Kidney (tissue), 14 donors: ENCODE results near the gene COX18. TPM values are rescaled to one million over a fixed set of nuclear protein-coding genes. Genes with fewer than 3 reads are reported as not detected.

Experiments
- DNase-seq, 5 donors: peaks; one replicate each; pipeline ENCODE4 v3.0.0-alpha.2; 2013 to 2020
- FAIRE-seq: peaks from 2 replicates; lab custom pipeline; 2012; peaks lifted over from hg19 to GRCh38; lab: Jason Lieb, UNC
- H3K27ac ChIP-seq, 2 donors: one replicate each; pipeline ENCODE4 v1.7.0; 2013; ENCODE audit warnings: low read depth in 2 of 2, low read length in 2 of 2, inconsistent platforms in 1 of 2
- H3K27me3 ChIP-seq: one replicate; pipeline ENCODE4 v1.7.1; 2013; ENCODE audit warnings: low read length, inconsistent platforms; ENCODE audit not compliant: control insufficient read depth, insufficient read depth
- H3K36me3 ChIP-seq, 3 donors: one replicate each; pipeline versions ENCODE4 v1.7.0 to v1.7.1; 2013; ENCODE audit warnings: low read length in 3 of 3, control low read depth in 1 of 3, inconsistent platforms in 1 of 3; ENCODE audit not compliant: insufficient read depth in 3 of 3, control insufficient read depth in 2 of 3
- H3K4me1 ChIP-seq, 3 donors: one replicate each; pipeline versions ENCODE4 v1.7.0 to v1.7.1; 2013; ENCODE audit warnings: low read length in 3 of 3, inconsistent platforms in 1 of 3, low read depth in 1 of 3; ENCODE audit not compliant: control insufficient read depth in 2 of 3, insufficient read depth in 2 of 3
- H3K4me3 ChIP-seq, 3 donors: one replicate each; pipeline versions ENCODE4 v1.7.0 to v1.8.1; 2013; ENCODE audit warnings: low read length in 3 of 3, control low read depth in 1 of 3, inconsistent platforms in 1 of 3
- H3K9ac ChIP-seq, 3 donors: one replicate each; pipeline versions ENCODE4 v1.7.0 to v1.7.1; 2013; ENCODE audit warnings: low read length in 3 of 3, control low read depth in 1 of 3, inconsistent platforms in 1 of 3
- H3K9me3 ChIP-seq, 3 donors: one replicate each; pipeline versions ENCODE4 v1.7.0 to v1.7.1; 2013; ENCODE audit warnings: low read length in 3 of 3, control low read depth in 1 of 3, inconsistent platforms in 1 of 3; ENCODE audit not compliant: control insufficient read depth in 2 of 3, insufficient read depth in 1 of 3
- CTCF ChIP-seq: IDR thresholded peaks from 3 replicates; pipeline ENCODE4 v1.5.1; 2012; ENCODE audit warnings: mild to moderate bottlenecking, moderate library complexity, borderline replicate concordance; ENCODE audit not compliant: insufficient read depth; ENCODE audit errors: extremely low read depth
- intact Hi-C: fragments of 100-400 bp; cut with DNase I; formaldehyde crosslinking; loops from one replicate; pipeline ENCODE4 v1.11.1; 2022
- polyA plus RNA-seq: library from polyadenylated mRNA; stranded (reverse); fragments of 350-450 nt; fragmentation: Illumina TruSeq; extraction: RNeasy Lipid Tissue Mini Kit (QIAGEN cat#74804); gene quantifications from one replicate; pipeline ENCODE4 v1.2.3, GENCODE V29; 2014; ENCODE audit warnings: low read depth, low replicate concordance; ENCODE audit not compliant: insufficient read depth
- total RNA-seq: library from RNA; stranded (reverse); fragmentation: NEBNext Ultra II Directional; extraction: Animal tissue kit (Norgen Biotek cat#: 25700); gene quantifications from one replicate; pipeline ENCODE4 v1.2.1, GENCODE V29; 2021
- donor health status: control.
- donor health status: control.
- donor health status: control.
- donor health status: control.
- donor health status: control.
- donor health status: DM: yes; HTN: yes; CAD: no.
- donor health status: Normal renal cell carcinoma (clear cell type).

COX18 gene
- total and polyA plus RNA-seq, 2 donors from 2014 or later: 12.5 to 15.8 TPM

DNA sequence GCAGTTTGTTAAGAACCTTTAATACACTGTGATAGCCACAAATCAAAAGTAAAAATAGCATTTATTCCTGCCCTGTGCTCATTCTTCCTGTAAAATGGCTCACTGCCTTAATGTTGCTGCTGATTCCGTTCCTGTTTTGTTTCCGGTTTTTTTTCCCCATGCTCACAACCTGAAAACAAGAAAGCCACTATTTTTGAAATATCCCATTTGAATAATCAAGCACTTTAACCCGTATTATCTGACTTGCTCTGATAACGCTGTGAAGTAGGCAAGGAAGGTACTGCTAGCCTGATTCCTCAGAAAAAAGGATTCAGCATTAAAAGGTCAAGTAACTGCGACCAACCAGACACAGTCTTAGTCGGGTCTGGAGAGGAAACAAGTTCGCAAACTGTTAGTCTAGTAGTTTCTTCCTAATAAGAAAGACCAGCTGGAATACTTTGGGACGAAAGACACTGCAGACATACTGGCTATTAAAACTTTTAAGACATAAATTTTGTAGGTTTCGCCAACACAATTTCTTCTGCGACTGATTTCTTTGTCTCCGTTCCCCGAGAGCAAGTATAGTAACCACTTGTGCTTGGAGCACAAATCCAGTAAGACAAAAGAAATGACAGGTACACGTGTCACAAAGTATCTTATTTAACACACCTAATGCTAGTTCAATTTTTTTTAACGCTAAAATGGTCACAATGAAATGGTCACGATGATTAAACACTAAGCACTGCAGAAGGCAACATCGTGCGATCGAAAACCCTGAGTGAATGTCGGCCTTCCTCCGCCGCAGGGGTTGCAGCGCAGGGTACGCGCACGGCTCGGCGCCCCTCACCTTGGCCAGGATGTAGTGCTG, 802 bp downstream of the COX18 start:
- peak in 3 of 5 donors; percentile 49 to 82 (median 71) for DNase-seq
- Histone ChIP-seq H3K4me1 (peaks cover 0 to 8% (median 7%) of the 10 kb centered on the region in 3 donors), H3K9ac (peak overlapping the region; percentile 87 to 98 (median 87)), H3K27me3 (no peaks in the 10 kb centered on the region), H3K27ac (peak overlapping the region; percentile 94 to 97), H3K36me3 (no peaks in the 10 kb centered on the region), H3K4me3 (peak overlapping the region; percentile 88 to 97 (median 92)), H3K9me3 (no peaks in the 10 kb centered on the region)
- no peak for FAIRE-seq
- TF ChIP-seq CTCF: peak; percentile 1
- intact Hi-C loops: no loop called here

GRCh38 chr4:73067971-73068394, 1.5 kb downstream of the COX18 start:
- Histone ChIP-seq H3K4me1 (peaks cover 0 to 8% (median 7%) of the 10 kb centered on the region in 3 donors), H3K4me3 (peak overlapping the region; percentile 88 to 97 (median 92)), H3K27me3 (no peaks in the 10 kb centered on the region), H3K9me3 (no peaks in the 10 kb centered on the region), H3K36me3 (peaks cover 0 to 3% (median 2%) of the 10 kb centered on the region in 3 donors), H3K9ac (peak overlapping the region; percentile 87 to 98 (median 87)), H3K27ac (peak overlapping the region; percentile 94 to 97)
- no peak for TF ChIP-seq CTCF
- FAIRE-seq (no peak), DNase-seq (no peak)
- intact Hi-C loops: no loop called here

GRCh38 chr4:73066928-73067327, 2.6 kb downstream of the COX18 start:
- Histone ChIP-seq H3K9ac (no peak overlapping the region), H3K4me1 (peaks cover 0 to 8% (median 7%) of the 10 kb centered on the region in 3 donors), H3K27me3 (no peaks in the 10 kb centered on the region), H3K9me3 (no peaks in the 10 kb centered on the region), H3K27ac (no peak overlapping the region), H3K4me3 (no peak overlapping the region), H3K36me3 (peaks cover 0 to 3% (median 2%) of the 10 kb centered on the region in 3 donors)
- no peak for FAIRE-seq
- intact Hi-C loops: no loop called here
- DNase-seq: no peak
- no peak for TF ChIP-seq CTCF
